ENCODE data around the gene KTN1.

The KTN1 gene

DNA sequence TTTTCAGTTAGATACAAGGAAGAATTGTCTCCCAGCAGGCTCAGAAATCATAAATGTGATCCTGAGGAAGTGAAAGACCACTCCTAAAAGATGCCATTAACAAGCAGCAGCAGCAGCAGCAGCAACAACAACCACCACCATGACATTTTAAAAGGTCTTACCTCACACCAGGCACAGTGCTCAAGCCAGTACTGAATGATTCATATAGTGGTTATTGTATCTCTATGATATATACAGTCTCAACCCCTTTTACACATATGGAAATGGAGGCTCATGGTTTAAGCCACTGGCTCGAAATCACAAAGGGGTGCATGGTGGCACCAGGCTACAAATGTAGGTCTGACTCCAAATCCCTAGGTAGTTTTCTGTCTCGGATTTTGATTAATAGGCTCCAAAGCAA lies 126.9 kb downstream of the KTN1 start:
- no peak for TF ChIP-seq CTCF (IDR thresholded peaks at IDR 0.05; ENCODE audit: insufficient read depth, low read length, poor library complexity, severe bottlenecking)
- TF ChIP-seq EZH2phosphoT487 (conservative IDR thresholded peaks at IDR 0.05; ENCODE audit: low read length): no peak
- Histone ChIP-seq H3K36me3 (ENCODE audit: low read length) (no peaks in the 10 kb centered on the region), H3K4me3 (ENCODE audit: insufficient read depth, low read length, poor library complexity, severe bottlenecking) (no peak overlapping the region), H3K9me2 (replicated peaks; ENCODE audit: insufficient read depth, low read length) (no peaks in the 10 kb centered on the region), H3K9me3 (ENCODE audit: insufficient read depth, low read length) (no peaks in the 10 kb centered on the region), H4K20me1 (ENCODE audit: low read depth, low read length) (no peaks in the 10 kb centered on the region), H3K4me2 (ENCODE audit: low read depth, low read length, poor library complexity, severe bottlenecking) (no peak overlapping the region), H2AFZ (ENCODE audit: low read depth, low read length, severe bottlenecking) (no peak overlapping the region), H3K27ac (ENCODE audit: low read depth, low read length) (no peak overlapping the region), H3K79me2 (ENCODE audit: insufficient read depth, low read length) (no peaks in the 10 kb centered on the region), H3K27me3 (ENCODE audit: low read length) (no peaks in the 10 kb centered on the region), H3F3A (ENCODE audit: insufficient read depth) (no peaks in the 10 kb centered on the region), H3K9ac (ENCODE audit: low read length) (no peak overlapping the region)

GRCh38 chr14:55707365-55707804 lies 127.4 kb downstream of the KTN1 start:
- Histone ChIP-seq H2AFZ (ENCODE audit: low read depth, low read length, severe bottlenecking) (no peak overlapping the region), H3K27ac (ENCODE audit: low read depth, low read length) (no peak overlapping the region), H3K9me2 (replicated peaks; ENCODE audit: insufficient read depth, low read length) (no peaks in the 10 kb centered on the region), H3K4me2 (ENCODE audit: low read depth, low read length, poor library complexity, severe bottlenecking) (no peak overlapping the region), H3K79me2 (ENCODE audit: insufficient read depth, low read length) (no peaks in the 10 kb centered on the region), H4K20me1 (ENCODE audit: low read depth, low read length) (no peaks in the 10 kb centered on the region), H3K4me3 (ENCODE audit: insufficient read depth, low read length, poor library complexity, severe bottlenecking) (no peak overlapping the region), H3K27me3 (ENCODE audit: low read length) (no peaks in the 10 kb centered on the region), H3F3A (ENCODE audit: insufficient read depth) (no peaks in the 10 kb centered on the region), H3K36me3 (ENCODE audit: low read length) (no peaks in the 10 kb centered on the region), H3K9me3 (ENCODE audit: insufficient read depth, low read length) (no peaks in the 10 kb centered on the region), H3K9ac (ENCODE audit: low read length) (no peak overlapping the region)
- TF ChIP-seq EZH2phosphoT487 (conservative IDR thresholded peaks at IDR 0.05; ENCODE audit: low read length): no peak
- no peak for TF ChIP-seq CTCF (IDR thresholded peaks at IDR 0.05; ENCODE audit: insufficient read depth, low read length, poor library complexity, severe bottlenecking)

- H3F3A ChIP-seq (ENCODE audit: insufficient read depth): no peaks in the 10 kb centered on the region
- H3K4me3 ChIP-seq (ENCODE audit: insufficient read depth, low read length, poor library complexity, severe bottlenecking): no peak overlapping the region
- no peak overlapping the region for H2AFZ ChIP-seq (ENCODE audit: low read depth, low read length, severe bottlenecking)
- no peaks in the 10 kb centered on the region for H3K27me3 ChIP-seq (ENCODE audit: low read length)
- H3K9me3 ChIP-seq (ENCODE audit: insufficient read depth, low read length): no peaks in the 10 kb centered on the region
- no peak overlapping the region for H3K4me2 ChIP-seq (ENCODE audit: low read depth, low read length, poor library complexity, severe bottlenecking)
- H3K27ac ChIP-seq (ENCODE audit: low read depth, low read length): no peak overlapping the region
- TF ChIP-seq CTCF (IDR thresholded peaks at IDR 0.05; ENCODE audit: insufficient read depth, low read length, poor library complexity, severe bottlenecking): no peak
- H3K36me3 ChIP-seq (ENCODE audit: low read length): no peaks in the 10 kb centered on the region
- H3K79me2 ChIP-seq (ENCODE audit: insufficient read depth, low read length): no peaks in the 10 kb centered on the region
- H4K20me1 ChIP-seq (ENCODE audit: low read depth, low read length): no peaks in the 10 kb centered on the region
- no peak overlapping the region for H3K9ac ChIP-seq (ENCODE audit: low read length)
- no peaks in the 10 kb centered on the region for H3K9me2 ChIP-seq (replicated peaks; ENCODE audit: insufficient read depth, low read length)
Measured at GRCh38 chr14:55710506-55711041, 130.6 kb downstream of the KTN1 start.
